H9 (cell line): ENCODE data around the gene ATP1A3. TPM values are rescaled to one million over a fixed set of nuclear protein-coding genes. Genes with fewer than 3 reads are reported as not detected.
A peak's percentile ranks its signal among the peaks of the same experiment; 100 is the strongest.

Experiments
- DNase-seq: peaks from one replicate; pipeline ENCODE4 v3.0.0-alpha.2; 2017
- H2AFZ ChIP-seq: one replicate; pipeline ENCODE4 v1.6.1; 2013; ENCODE audit warnings: mild to moderate bottlenecking, low read length, control low read depth, moderate library complexity
- H2AK5ac ChIP-seq: 2 replicates; pipeline ENCODE4 v1.6.1; 2013; ENCODE audit warnings: low read length, control low read depth, mixed read lengths; ENCODE audit not compliant: insufficient read length
- H2BK120ac ChIP-seq: one replicate; pipeline ENCODE4 v1.6.1; 2013; ENCODE audit warnings: low read depth, mild to moderate bottlenecking, low read length, control low read depth, inconsistent platforms; ENCODE audit not compliant: poor library complexity, severe bottlenecking
- H2BK12ac ChIP-seq: 2 replicates; pipeline ENCODE4 v1.6.1; 2013; ENCODE audit warnings: low read length, control low read depth, mixed read lengths, low read depth; ENCODE audit not compliant: insufficient read length
- H2BK15ac ChIP-seq: 2 replicates; pipeline ENCODE4 v1.6.1; 2013; ENCODE audit warnings: low read depth, low read length, control low read depth
- H2BK20ac ChIP-seq: one replicate; pipeline ENCODE4 v1.6.1; 2013; ENCODE audit warnings: low read depth, mild to moderate bottlenecking, low read length, control low read depth, inconsistent platforms; ENCODE audit not compliant: poor library complexity, severe bottlenecking
- H2BK5ac ChIP-seq: 2 replicates; pipeline ENCODE4 v1.6.1; 2013; ENCODE audit warnings: low read length, control low read depth, mixed read lengths; ENCODE audit not compliant: insufficient read length
- H3K14ac ChIP-seq: 2 replicates; pipeline ENCODE4 v1.6.1; 2013; ENCODE audit warnings: low read length, control low read depth; ENCODE audit not compliant: insufficient read depth
- H3K18ac ChIP-seq: 2 replicates; pipeline ENCODE4 v1.6.1; 2013; ENCODE audit warnings: low read depth, mild to moderate bottlenecking, mixed read lengths, low read length, control low read depth; ENCODE audit not compliant: insufficient read length
- H3K23ac ChIP-seq: 2 replicates; pipeline ENCODE4 v1.6.1; 2013; ENCODE audit warnings: low read length, control low read depth, mixed read lengths, low read depth; ENCODE audit not compliant: insufficient read length
- H3K23me2 ChIP-seq: 2 replicates; pipeline ENCODE4 v1.6.1; 2013; ENCODE audit warnings: low read depth, mild to moderate bottlenecking, mixed read lengths, low read length, control low read depth; ENCODE audit not compliant: insufficient read length, poor library complexity, severe bottlenecking
- H3K27ac ChIP-seq: 2 replicates; pipeline ENCODE4 v1.5.1; 2013; ENCODE audit warnings: low read length, control low read depth, mixed read lengths, low read depth; ENCODE audit not compliant: insufficient read length
- H3K27me3 ChIP-seq: 2 replicates; pipeline ENCODE4 v1.6.1; 2013; ENCODE audit warnings: low read length, control low read depth, inconsistent platforms; ENCODE audit not compliant: insufficient read depth
- H3K4ac ChIP-seq: 2 replicates; pipeline ENCODE4 v1.6.1; 2013; ENCODE audit warnings: low read depth, mild to moderate bottlenecking, control low read depth, inconsistent platforms, low read length, moderate library complexity
- H3K4me1 ChIP-seq: 2 replicates; pipeline ENCODE4 v1.6.1; 2013; ENCODE audit warnings: low read length, control low read depth, inconsistent platforms; ENCODE audit not compliant: insufficient read depth
- H3K4me2 ChIP-seq: 2 replicates; pipeline ENCODE4 v1.6.1; 2013; ENCODE audit warnings: low read length, control low read depth, mixed read lengths; ENCODE audit not compliant: insufficient read length, insufficient read depth
- H3K56ac ChIP-seq: 2 replicates; pipeline ENCODE4 v1.6.1; 2013; ENCODE audit warnings: low read depth, mild to moderate bottlenecking, mixed read lengths, low read length, control low read depth; ENCODE audit not compliant: insufficient read length
- H3K79me1 ChIP-seq: 2 replicates; pipeline ENCODE4 v1.6.1; 2013; ENCODE audit warnings: low read depth, mild to moderate bottlenecking, moderate library complexity, low read length, control low read depth, inconsistent platforms; ENCODE audit not compliant: insufficient read depth, poor library complexity, severe bottlenecking
- H3K79me2 ChIP-seq: 2 replicates; pipeline ENCODE4 v1.6.1; 2013; ENCODE audit warnings: low read length, control low read depth, inconsistent platforms; ENCODE audit not compliant: insufficient read depth
- H3K9ac ChIP-seq: 2 replicates; pipeline ENCODE4 v1.6.1; 2013; ENCODE audit warnings: low read length, control low read depth, mixed read lengths; ENCODE audit not compliant: insufficient read length; ENCODE audit errors: extremely low read depth
- H3K9me3 ChIP-seq: one replicate; pipeline ENCODE4 v1.6.1; 2013; ENCODE audit warnings: low read depth, low read length, inconsistent platforms; ENCODE audit not compliant: control insufficient read depth
- H3T11ph ChIP-seq: one replicate; pipeline ENCODE4 v1.6.1; 2013; ENCODE audit warnings: mild to moderate bottlenecking, low read length, control low read depth, inconsistent platforms
- H4K20me1 ChIP-seq: one replicate; pipeline ENCODE4 v1.6.1; 2013; ENCODE audit not compliant: control insufficient read depth, insufficient read length, insufficient read depth
- H4K5ac ChIP-seq: 2 replicates; pipeline ENCODE4 v1.6.1; 2013; ENCODE audit warnings: low read depth, mild to moderate bottlenecking, mixed read lengths, low read length, control low read depth; ENCODE audit not compliant: insufficient read length
- H4K8ac ChIP-seq: replicated peaks from 2 replicates; pipeline ENCODE4 v1.6.1; 2013; ENCODE audit warnings: low read length, control low read depth, mixed read lengths, low read depth; ENCODE audit not compliant: insufficient read length
- H4K91ac ChIP-seq: 2 replicates; pipeline ENCODE4 v1.6.1; 2013; ENCODE audit warnings: low read depth, mild to moderate bottlenecking, moderate library complexity, mixed read lengths, low read length, control low read depth; ENCODE audit not compliant: insufficient read length
- H3K27ac Mint-ChIP-seq, 3 experiments: 2 replicates in 2 of 3; 3 replicates in 1 of 3; pipeline ENCODE4 v1.8.0; 2020 to 2021; ENCODE audit warnings: mixed read lengths in 3 of 3, mild to moderate bottlenecking in 1 of 3, moderate library complexity in 1 of 3
- H3K27me3 Mint-ChIP-seq: 2 replicates; pipeline ENCODE4 v1.8.0; 2021; ENCODE audit warnings: low read depth, mild to moderate bottlenecking, moderate library complexity, mixed read lengths
- H3K36me3 Mint-ChIP-seq, 3 experiments: 2 replicates in 2 of 3; 3 replicates in 1 of 3; pipeline ENCODE4 v1.8.0; 2020 to 2021; ENCODE audit warnings: low read depth in 3 of 3, mixed read lengths in 3 of 3; ENCODE audit not compliant: insufficient read depth in 1 of 3
- H3K4me1 Mint-ChIP-seq, 2 experiments: 2 replicates each; pipeline ENCODE4 v1.8.0; 2020; ENCODE audit warnings: mixed read lengths in 2 of 2
- H3K4me3 Mint-ChIP-seq, 2 experiments: 2 replicates in 1 of 2; 3 replicates in 1 of 2; pipeline ENCODE4 v1.8.0; 2020 to 2021; ENCODE audit warnings: mild to moderate bottlenecking in 2 of 2, mixed read lengths in 2 of 2, moderate library complexity in 1 of 2
- H3K9me3 Mint-ChIP-seq, 2 experiments: 2 replicates in 1 of 2; 3 replicates in 1 of 2; pipeline ENCODE4 v1.8.0; 2020; ENCODE audit warnings: mild to moderate bottlenecking in 2 of 2, mixed read lengths in 2 of 2, moderate library complexity in 1 of 2
- WGBS: extraction: QIAGEN DNeasy Blood & Tissue Kit; methylation state at CpG from one replicate; pipeline ENCODE4 v1.1.7; 2013; ENCODE audit warnings: missing lambda C conversion rate, low lambda C conversion rate, mixed read lengths; ENCODE audit not compliant: insufficient read length; ENCODE audit errors: extremely low coverage; 5-methylcytosine and 5-hydroxymethylcytosine counted together
- total RNA-seq: library from RNA; stranded (reverse); gene quantifications from 2 replicates; pipeline ENCODE4 v1.2.1, GENCODE V29; 2021
- TF ChIP-seq, protein P1 (sequence below): fragments of 200-600 bp; sonication (generic); conservative IDR thresholded peaks from 3 replicates; pipeline ENCODE4 v1.8.0; 2021; ENCODE audit warnings: antibody characterized with exemption, mild to moderate bottlenecking

Gene ATP1A3
- total RNA-seq, 1 experiment from 2014 or later = 11.6 TPM

DNA sequence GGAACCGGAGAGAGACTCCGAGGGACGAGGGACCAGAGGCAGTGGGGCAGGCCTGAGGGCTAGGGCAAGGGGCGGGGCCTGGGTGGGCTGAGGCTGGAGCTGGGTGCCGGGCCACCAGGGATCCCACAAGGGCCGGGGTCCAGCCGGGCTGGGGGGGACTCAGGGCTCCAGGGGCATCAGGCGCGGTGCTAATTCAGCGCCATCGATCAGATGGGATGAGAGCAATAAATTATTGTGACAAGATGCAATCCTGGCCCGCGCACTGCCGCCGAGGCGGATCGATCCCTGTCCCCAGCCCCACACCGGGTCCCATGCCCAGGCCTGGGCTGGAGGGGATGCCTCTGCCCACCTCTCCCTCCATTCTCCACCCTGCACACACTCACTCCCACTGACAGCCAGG, 71.4 kb downstream of the ATP1A3 start:
- peak overlapping the region; percentile 51 for H3K4me2 ChIP-seq
- H3K23me2 ChIP-seq = no peaks in the 10 kb centered on the region
- no peak for DNase-seq
- H3K27me3 Mint-ChIP-seq = peaks cover 16% of the 10 kb centered on the region
- no peak overlapping the region for H3K14ac ChIP-seq
- no peak overlapping the region for H2AFZ ChIP-seq
- peaks cover 5% of the 10 kb centered on the region for H4K20me1 ChIP-seq
- no CpG with 5 or more reads among the region's 18 CpGs for WGBS
- H2BK5ac ChIP-seq = no peak overlapping the region
- no peak overlapping the region for H3K27ac Mint-ChIP-seq
- no peak overlapping the region for H3K9ac ChIP-seq
- no peak overlapping the region for H3K27ac ChIP-seq
- no peak overlapping the region for H3T11ph ChIP-seq
- H3K4me3 Mint-ChIP-seq = peak overlapping the region in 1 of 2 experiments; percentile 70; a peak in 3 of 5 replicates
- no peaks in the 10 kb centered on the region for H3K9me3 ChIP-seq
- no peak overlapping the region for H2BK20ac ChIP-seq
- no peak overlapping the region for H3K23ac ChIP-seq
- no peak overlapping the region for H3K56ac ChIP-seq
- peaks cover 94% of the 10 kb centered on the region for H3K27me3 ChIP-seq
- H2BK15ac ChIP-seq = no peak overlapping the region
- H3K36me3 Mint-ChIP-seq = no peaks in the 10 kb centered on the region
- no peaks in the 10 kb centered on the region; a peak in 2 of 5 replicates for H3K9me3 Mint-ChIP-seq
- no peak overlapping the region for H4K91ac ChIP-seq
- H3K4ac ChIP-seq = no peak overlapping the region
- H2BK120ac ChIP-seq = no peak overlapping the region
- peaks cover 0 to 14% of the 10 kb centered on the region in 2 experiments; a peak in 2 of 4 replicates for H3K4me1 Mint-ChIP-seq
- no peaks in the 10 kb centered on the region for H3K79me1 ChIP-seq
- H3K4me1 ChIP-seq = no peaks in the 10 kb centered on the region; the same call in 1 of the 2 replicates
- TF ChIP-seq, protein P1, sequence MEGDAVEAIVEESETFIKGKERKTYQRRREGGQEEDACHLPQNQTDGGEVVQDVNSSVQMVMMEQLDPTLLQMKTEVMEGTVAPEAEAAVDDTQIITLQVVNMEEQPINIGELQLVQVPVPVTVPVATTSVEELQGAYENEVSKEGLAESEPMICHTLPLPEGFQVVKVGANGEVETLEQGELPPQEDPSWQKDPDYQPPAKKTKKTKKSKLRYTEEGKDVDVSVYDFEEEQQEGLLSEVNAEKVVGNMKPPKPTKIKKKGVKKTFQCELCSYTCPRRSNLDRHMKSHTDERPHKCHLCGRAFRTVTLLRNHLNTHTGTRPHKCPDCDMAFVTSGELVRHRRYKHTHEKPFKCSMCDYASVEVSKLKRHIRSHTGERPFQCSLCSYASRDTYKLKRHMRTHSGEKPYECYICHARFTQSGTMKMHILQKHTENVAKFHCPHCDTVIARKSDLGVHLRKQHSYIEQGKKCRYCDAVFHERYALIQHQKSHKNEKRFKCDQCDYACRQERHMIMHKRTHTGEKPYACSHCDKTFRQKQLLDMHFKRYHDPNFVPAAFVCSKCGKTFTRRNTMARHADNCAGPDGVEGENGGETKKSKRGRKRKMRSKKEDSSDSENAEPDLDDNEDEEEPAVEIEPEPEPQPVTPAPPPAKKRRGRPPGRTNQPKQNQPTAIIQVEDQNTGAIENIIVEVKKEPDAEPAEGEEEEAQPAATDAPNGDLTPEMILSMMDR = no peak
- H3K18ac ChIP-seq = no peak overlapping the region
- no peak overlapping the region for H2BK12ac ChIP-seq
- H2AK5ac ChIP-seq = no peak overlapping the region
- no peak overlapping the region for H4K8ac ChIP-seq
- H4K5ac ChIP-seq = no peak overlapping the region
- H3K79me2 ChIP-seq = no peaks in the 10 kb centered on the region
